Measurements from ENCODE around the gene RASL11B.

The RASL11B gene

DNA sequence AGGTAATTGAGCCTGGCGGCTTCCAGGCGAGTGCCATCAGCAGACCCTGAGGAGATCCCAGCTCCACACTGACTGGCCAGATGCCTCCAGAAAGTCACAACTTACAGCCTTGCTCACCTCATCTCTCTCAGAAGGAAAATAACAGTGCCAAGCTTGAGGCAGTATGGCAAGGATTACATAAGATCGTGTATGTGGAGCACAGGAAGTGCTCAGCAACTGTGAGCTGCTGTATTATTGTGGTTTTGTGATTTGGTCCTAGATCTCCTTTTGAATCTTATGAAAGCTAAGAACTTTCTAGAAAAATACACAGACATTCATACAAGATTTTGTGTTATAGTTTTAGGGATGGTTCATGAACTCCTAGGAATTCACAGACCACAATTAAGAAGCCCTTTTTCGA lies 14.0 kb downstream of the RASL11B start:
- DNase-seq, result no peak

DNA sequence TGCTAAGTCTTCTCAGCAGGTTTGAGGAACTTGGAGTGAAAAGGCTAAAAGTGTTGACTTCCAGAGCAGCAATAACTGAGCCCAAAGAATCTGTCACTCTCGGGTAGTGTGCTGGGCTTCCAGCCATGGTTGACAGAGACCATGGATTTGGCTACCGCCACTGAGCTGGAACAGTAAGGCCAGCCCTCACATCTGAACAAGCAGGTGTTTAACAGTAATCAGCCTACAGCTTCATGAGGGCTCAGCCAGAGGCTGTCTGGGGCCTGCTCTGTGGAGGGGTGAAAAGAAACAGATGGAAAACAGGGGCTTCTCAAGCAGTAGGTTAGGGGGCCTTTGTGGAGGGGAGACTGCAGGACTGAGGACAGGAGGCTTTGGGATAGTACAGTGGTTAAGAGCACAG lies 14.9 kb downstream of the RASL11B start:
- DNase-seq, result no peak

DNA sequence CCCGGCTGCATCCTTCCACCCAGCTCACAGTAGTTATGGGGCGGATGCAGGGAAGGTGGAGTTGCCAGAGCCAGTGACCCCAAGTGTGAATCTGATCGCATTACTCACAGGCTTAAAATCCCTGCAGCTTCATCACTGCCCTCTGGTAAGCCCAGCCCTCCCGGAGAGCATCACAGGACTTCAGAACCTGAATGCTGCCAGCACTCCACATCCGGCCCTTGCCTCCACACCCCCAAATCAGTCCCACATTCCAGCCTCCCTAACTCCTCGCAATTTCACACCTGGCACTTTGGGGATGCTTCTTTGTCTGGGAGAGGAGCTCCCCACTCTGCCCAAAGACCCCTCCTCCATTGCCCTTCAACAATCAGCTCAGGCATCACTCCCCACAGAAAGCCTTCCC lies 15.6 kb downstream of the RASL11B start:
- DNase-seq, result no peak

DNA sequence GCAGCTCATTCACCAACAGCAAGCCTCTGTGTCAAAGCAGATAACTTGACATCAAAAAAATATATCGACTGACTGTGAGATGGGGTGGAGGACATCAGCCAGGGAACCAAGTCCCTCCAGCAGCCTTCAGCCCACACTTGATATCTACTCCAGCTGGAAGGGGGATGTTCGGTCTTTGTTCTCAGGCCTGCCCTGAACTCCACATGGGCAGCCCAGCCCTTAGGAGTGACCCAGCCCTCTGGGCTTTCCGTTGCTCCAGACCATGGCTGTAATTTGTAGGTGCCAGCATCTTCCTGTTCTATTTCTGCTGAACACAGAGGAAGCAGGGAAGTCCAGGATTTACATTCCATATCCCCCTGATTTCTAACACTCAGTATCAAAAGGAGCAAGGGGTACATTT lies 17.4 kb downstream of the RASL11B start:
- no peak for DNase-seq

DNA sequence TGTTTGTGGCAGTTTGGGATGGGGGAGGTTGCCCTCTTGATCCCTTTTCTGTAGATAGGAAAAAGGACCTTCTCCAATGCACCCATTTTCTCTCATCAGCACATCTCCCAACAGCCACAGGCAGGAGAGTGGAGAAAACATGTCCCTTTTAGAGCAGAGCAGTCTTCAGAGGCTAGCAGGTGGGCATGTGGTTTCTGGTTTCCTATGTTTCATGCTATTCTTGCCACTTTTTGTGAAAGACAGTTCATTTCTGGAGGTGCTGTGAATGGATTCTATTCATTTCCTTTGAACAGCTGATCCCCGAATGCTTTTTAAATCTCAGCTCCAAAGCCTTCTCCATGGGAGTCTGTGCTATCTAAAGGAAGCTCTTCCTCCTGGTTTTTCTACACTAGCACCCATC lies 18.9 kb downstream of the RASL11B start:
- no peak for DNase-seq

DNA sequence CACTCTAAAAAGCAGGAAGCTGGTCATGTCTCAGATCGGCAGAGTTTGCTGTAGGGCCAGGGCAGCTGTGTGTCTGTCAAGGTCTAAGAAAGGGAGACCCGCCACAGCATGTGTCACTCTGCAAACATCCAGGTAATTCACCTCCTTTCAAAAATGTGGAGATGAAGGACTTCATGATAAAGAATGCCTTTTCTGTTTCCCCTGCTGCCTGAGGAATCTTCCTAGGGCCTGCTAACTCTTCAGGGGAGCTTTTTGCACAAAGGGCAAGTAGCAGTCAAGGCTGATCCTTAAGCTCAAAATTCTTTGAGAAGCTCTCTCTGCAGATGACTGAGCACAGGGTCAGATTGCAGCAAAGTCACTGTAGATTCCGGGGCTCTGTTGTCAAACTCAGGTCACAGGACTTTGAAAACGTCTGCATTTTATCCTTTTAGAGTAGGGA lies 21.1 kb downstream of the RASL11B start:
- no peak for DNase-seq

DNA sequence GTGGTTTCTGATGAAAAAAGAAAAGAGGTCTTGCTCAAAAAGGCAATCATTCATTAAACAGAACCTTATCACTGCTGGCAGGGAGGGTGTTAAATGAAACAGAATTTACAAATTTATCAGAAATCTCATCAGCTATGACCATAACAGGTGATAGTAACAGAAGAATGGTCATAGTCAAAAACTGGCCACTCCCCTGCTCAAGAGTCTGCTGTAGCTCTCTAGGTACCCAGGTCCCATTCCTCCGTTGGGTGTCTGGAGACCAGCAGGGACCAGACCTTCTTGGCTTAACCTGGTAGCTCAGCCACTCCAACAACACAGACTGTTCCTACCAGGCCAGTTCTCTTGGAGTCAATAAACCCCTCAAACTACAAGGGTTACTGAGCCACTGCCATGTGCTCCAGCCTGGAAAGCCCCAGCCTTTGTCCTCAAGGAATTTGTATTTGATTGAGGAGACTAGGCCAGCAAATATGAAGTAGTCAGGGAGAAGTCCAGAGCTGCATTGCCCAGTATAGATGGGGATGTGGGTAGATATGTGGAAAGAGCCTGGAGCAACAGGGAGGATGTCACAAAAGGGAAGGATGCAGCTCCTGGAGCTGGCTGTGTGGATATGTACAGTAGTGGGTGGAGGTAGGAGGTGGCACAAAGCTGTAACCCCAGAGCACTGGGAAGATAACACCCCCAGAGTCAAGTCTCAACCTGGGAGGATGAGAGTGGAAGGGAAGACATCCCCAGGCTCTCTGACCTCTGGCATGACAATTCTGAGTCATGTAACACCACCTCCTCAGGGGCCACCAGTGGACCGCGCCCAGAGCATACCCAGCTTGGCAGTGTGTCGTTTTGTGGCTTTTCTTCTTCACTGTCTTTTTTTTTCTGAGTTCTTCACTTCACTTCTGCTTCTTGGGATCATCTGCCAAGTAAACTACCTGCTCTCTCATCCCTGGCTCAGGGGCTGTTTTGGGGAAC lies 21.9 kb downstream of the RASL11B start:
- no peak for DNase-seq

DNA sequence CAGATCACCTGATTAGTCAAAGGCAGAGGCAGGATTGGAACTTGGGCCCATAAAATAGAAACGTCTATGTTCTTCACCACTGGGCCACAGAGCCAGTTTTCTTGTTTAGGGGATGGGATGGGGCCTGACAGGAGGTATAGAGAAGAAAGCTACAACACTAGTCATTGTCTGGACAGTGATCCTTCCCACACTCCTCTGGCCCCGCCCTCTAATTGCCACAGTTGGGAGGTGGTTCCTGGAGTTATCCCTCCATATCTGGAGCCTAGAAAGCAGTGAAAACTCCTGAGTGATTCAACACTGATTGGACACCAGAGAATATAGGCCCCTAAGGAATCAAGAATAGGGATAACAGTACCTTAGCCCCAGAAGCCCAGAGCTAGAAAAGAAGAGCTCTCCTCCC lies 22.9 kb downstream of the RASL11B start:
- DNase-seq, result no peak

DNA sequence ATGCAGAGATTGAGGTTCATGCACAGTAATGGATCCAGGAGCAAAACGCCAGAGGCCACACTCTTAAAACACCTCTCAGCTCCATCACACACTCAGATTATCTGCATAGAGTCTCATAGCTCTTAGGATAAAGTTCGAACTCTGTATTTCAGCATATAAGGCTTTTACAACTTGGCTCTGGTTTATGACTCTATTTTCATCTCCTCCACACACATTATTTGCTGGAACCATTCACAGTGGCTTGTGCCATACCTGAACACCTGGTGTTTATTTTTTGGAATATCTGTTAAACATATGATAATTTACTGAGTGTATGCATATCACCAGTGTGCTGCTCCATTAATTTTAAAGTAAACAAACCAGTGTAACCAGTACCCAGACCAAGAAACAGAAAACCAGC lies 27.2 kb downstream of the RASL11B start:
- DNase-seq, result no peak

DNA sequence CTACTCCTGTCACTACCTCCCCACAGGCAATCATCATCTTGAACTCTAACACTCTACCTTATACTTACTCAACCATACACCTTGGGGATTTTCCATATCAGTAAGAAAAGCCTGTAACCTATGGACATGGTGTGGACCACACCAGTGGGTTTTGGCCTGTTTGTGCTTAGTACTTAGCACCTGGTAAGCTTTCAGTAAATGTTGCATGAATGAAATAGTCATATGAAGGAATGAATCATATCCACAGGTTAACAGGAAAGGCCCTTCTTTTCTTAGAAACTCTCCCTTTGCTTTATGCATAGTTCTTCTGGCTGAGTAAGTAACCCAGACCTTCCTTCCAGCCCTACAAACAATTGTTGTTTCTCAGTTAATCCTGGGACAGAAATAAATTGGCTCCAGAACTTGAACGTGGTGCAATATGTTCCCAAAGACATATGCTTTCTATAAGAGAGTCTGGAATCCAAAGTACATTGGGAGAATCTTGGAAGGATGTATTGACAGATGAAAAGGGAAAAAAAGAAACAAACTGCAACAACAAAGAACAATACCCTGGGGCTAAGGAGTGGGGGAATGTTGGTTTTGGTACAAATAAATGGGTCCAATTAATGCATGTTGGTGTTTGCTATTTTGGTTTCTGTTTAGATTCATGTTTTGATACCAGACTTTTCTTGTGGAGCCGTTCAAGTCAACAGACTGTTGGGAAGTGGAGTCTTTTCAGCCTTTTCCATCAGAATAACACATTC lies 27.8 kb downstream of the RASL11B start:
- DNase-seq, result no peak

DNA sequence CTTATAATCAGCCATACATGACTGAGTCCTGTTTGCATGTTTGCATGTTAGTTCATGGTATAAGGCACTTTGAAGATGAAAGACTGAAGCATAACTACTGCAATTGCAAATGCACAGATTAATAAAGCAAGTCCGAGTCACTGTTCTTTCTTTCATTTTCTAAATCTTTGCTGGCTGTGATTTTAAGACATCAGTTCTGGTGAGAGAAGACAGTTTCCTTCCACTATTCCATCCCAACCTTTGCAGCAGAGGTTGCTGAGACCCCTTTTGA lies 28.3 kb downstream of the RASL11B start:
- no peak for DNase-seq

DNA sequence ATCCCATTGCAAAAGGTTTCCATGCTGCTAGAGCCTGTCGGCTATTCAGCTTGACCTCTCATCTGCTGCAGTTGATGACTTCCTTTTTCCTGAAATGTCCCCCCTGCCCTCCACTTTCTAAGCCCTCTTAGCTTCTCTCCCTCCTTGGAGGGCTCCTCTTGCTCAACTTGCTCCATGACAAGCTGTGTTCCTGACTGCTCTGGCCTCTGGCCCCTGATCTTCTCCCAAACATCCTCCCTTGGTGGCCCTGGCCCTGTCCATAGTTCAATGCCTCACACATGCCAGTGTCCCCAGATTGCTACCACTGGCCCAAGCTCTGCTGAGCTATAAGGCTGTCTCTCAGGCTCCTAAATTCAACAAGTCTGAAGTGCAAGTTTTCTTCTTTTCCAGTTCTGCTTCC lies 29.6 kb downstream of the RASL11B start:
- DNase-seq, result no peak

DNA sequence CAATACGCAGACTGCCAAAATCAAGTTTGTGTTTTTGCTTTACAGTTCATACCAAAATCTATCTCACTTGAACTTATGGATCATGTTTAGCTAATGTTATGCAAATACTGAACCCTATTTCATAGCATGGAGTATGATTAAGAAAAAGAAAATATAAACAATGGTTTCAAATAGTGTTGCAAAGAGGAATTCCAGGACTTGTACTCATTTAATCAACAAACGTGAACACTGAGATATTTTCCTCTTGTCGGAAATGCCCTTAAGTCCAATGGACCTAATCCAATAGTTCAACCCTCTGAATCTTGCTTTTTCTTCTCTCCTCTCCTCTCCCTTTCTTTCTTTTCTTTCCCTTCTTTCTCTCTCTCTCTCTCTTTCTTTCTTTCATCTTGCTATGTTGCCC lies 30.8 kb downstream of the RASL11B start:
- DNase-seq, result no peak

DNA sequence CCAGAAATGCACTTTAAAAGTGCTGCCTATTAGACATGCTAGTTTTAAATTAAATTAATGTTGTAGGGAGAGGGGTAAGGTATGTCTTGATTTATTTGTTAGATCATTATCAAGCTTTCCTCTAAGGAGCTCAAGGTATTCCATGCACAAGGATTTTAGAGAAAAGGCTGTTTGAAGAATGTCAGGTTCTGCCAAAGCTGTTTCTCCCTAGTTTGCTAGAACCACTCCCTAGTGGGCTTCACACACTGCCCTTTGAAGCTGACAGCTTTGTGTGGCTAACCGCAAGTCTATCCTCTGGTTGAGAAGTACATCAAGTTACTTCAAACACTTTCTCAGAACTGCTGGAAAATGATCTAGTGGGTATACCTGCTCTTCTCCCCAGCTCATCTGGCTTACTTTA lies 32.3 kb downstream of the RASL11B start:
- DNase-seq, result no peak

DNA sequence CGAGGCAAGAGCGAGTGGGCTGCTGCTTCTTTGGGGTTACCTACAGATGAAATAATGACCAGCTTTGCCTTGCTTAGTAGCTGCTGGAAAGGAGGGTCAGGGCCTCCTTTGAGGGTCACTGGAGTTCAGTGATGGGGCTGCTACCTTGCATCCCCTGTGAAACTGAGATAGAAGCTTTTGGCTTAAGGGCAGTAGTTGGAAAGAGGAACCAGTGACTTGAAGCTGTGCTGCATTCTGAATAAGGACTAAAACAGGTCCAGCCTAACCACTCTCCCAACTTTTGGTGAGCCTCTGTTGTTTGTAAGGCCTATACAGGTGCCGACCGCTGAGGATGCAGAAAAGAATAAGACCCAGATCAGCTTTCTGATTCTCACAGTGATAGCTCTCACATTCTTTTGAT lies 41.2 kb downstream of the RASL11B start:
- DNase-seq, result no peak

DNA sequence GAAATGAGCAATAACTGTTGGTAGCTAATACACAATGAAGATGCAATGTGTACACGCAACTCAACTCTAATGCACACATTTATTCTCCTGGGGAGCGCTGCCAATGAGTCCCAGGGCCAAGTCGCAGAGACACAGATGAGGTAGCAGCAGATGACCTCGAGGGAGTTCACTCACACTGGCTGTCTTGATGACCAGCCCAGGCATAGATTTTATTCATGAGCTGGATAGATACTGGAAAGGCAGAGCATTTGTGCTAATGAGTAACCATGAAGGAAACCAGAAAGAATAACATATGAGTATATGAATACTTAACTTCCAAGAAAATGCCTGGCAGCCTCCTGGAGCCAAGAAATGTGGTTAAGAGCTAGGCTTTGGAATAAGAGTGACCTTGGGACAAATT lies 42.3 kb downstream of the RASL11B start:
- DNase-seq, result no peak

DNA sequence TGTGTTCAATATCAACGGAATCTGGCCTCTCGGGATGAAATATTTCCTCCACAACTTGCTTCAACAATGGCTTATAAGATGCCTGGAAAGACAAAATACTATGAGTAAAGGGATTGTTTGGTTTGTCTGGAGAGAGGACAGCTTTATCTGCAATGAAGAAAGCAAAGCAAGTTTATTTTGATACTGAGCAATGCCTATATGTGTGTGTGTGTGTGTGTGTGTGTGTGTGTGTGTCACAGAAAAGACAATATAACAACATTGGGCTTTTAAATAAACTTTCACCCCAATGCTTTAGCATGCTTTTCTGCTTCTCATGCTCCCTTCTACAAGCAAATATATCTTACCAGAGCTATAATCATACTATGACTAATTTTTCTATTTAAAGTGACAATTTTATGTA lies 45.4 kb downstream of the RASL11B start:
- no peak for DNase-seq

DNA sequence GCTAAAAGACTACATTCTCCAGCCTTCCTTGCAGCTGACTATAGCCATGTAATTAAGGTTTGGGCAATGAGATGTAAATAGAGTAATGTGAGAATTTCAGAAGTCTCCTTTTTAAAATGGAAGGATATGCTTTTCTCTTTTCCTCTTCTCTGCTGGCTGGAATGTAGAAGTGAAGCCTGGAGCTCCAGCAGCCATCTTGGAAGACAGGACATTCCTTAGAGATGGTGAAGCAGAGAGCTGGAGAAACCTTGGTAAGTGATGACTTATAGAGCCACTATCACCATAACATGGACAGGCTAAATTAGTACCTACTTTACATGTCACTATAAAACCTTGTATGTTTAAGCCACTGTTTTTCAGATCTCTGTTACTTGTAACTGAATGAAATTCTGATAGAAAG lies 48.0 kb downstream of the RASL11B start:
- no peak for DNase-seq

DNA sequence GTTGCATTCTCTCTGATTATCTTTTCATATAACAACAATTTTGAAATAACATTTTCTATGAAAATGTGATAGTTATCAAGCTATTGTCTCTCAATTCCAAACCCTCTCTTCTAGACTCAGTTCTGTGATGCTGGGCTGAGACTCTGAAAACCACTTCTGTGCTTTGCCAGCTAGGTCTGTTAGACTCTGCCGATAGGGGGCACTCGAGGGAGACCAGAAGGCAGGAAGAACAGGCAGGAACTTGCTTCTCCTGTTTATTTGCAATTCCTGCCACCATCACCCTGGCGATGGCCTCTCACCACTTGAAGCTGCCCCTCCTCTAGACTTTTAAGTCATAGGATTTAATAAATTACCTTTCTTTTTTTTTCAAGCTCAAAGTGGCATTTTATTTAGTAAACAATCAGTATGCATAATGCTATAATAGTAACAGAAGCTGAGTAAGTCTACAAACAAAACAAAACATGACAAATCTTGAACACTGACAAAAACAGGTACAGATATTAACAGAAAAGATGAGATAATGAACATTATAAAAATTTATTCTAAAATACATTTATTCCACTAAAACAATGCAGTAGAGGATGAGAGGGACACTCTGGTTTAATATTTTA lies 49.7 kb downstream of the RASL11B start:
- peak; percentile 49 for DNase-seq

DNA sequence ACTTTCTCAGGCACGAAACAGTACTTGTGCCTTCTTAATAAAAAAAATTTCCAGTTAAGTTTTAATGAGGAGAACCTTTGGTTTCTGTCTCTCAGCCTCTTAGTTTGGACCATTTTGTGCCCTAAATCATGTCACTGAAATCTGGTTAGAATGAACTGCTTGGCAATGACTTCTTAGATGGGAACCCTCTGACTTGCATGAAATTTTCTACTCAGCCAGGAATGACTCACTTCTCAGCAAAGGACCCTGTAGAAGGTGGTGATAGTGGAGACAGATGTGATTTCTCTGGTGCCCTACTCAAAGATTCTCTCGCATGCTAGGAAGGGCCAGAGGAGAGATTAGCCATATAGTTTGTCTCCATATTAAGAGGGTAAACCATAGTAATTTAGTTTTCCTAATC lies 50.5 kb downstream of the RASL11B start:
- DNase-seq, result no peak

DNA sequence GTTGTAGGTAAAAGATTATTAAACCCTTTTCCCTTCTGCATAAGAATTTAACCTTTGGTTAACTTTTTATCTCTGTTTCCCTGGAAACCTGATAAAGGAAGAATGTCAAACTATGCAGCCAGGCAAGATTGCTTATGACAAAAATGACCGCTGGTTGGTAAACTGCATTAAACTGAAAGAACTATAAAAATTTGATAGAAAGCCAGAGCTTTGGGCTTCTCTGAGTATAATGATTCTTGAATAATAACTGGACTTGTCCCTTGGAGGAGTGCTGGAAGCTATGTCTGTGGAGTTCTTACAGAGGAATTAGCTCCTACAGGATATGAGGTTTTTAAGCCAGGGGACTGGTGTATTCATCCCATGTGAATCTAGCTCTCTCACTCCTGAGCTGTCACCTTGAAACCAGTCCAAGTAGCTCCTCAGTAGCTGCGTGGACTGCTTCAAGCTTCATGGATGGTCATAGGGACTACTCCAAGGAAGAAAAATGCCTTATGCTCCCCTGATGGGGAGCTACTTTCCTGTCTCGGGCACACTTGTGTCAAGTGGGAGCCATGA lies 52.0 kb downstream of the RASL11B start:
- no peak for DNase-seq

DNA sequence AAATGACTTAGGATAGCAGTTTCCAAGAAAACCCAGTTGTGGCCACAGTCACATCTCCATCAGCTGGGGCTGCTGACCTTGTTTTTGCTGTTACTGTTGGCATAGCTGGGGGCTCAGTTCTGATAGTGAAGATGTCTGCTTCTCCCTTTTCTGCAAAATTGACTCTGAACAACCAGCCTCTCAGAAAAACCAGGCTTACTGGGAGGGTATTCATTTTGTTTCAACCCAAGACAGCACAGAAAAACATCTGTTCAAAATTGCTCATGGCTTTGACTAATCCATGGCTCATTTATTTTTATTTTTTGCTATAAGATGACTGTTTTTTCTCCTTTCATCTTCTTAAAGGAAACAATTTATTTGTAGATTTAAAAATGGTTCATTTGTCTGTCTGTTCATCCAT lies 53.1 kb downstream of the RASL11B start:
- no peak for DNase-seq

DNA sequence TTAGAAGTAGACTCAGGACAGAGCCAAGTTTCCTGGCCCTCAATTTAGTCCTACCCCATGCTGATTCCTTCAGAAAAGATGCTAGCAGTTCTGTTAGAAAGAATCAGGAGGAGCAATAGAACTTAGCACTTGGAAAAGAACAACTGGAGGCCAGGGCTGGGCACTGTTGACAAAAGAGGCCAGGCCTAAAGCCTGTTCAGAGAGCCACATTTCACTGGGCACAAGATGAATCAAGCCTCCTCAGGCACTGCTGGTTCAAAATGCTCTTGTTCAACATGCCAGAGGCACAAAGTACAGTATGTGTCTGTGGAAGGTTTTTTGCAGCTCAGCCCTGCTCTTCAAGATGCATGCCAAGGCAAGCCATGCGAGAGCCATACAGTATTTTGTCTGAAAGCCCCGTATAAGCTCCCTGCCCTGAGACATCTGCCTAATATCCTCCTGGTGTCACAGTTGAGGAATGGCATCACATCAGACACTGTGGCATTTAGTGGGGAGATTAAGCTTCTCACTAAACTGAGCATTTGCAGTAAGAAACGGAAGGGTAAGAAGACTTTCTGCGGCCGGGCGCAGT lies 53.7 kb downstream of the RASL11B start:
- no peak for DNase-seq
